Skeletal muscle tissue (tissue), 4 donors: ENCODE measurements around the gene ZNF865. TPM values are rescaled to one million over a fixed set of nuclear protein-coding genes. Genes with fewer than 3 reads are reported as not detected.

Experiments used
- H3K27ac ChIP-seq: one replicate; pipeline ENCODE4 v1.7.0; 2013; ENCODE audit warnings: mild to moderate bottlenecking, low read depth, low read length, inconsistent platforms
- H3K27me3 ChIP-seq, 3 donors: one replicate each; pipeline ENCODE4 v1.7.0; 2013; ENCODE audit warnings: low read length in 3 of 3; ENCODE audit not compliant: control insufficient read depth in 3 of 3, insufficient read depth in 3 of 3
- H3K36me3 ChIP-seq, 3 donors: one replicate each; pipeline ENCODE4 v1.7.0; 2013; ENCODE audit warnings: low read length in 3 of 3; ENCODE audit not compliant: control insufficient read depth in 3 of 3, insufficient read depth in 3 of 3
- H3K4me1 ChIP-seq, 3 donors: one replicate each; pipeline ENCODE4 v1.7.0; 2013; ENCODE audit warnings: low read length in 3 of 3, mild to moderate bottlenecking in 3 of 3; ENCODE audit not compliant: control insufficient read depth in 3 of 3, insufficient read depth in 3 of 3
- H3K4me3 ChIP-seq, 3 donors: one replicate each; pipeline ENCODE4 v1.7.0; 2013; ENCODE audit warnings: low read length in 3 of 3
- H3K9ac ChIP-seq, 3 donors: one replicate each; pipeline ENCODE4 v1.7.0; 2013; ENCODE audit warnings: low read length in 3 of 3, mild to moderate bottlenecking in 3 of 3, moderate library complexity in 2 of 3, low read depth in 1 of 3
- H3K9me3 ChIP-seq, 3 donors: one replicate each; pipeline ENCODE4 v1.7.0; 2013; ENCODE audit warnings: low read length in 3 of 3; ENCODE audit not compliant: control insufficient read depth in 3 of 3
- total RNA-seq: library from RNA; depleted of rRNA; stranded (reverse); fragments of >200 nt; gene quantifications from one replicate; pipeline ENCODE4 v1.2.3, GENCODE V29; 2014
- donor health status: Osteomylitis.

Gene ZNF865
- total RNA-seq, 1 donor from 2014 or later, result 1.0 TPM

DNA sequence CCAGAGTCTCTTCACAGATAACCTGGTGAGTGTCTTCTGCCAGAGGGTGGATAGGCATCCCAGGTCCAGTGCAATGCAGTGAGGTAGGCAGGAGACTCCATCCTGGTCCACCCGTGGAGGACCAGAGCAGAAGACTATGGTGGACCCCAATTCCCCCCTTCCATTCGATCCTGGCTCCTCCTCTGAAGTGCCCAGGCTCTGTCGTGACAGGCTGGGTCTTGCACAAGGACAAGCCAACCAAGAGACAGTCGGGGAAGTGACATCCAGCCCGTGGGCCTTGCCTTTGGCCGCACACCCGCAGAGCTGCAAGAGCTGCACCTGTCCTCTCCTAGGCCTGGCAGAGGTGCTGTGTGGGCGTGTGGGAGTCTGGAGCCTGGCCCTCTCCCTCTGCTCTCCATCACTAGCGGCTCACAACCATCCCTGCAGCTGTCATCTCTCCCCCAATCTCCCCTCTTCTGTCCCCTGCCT is 15.8 kb downstream of the ZNF865 start:
- Histone ChIP-seq H3K4me1 (peaks cover 37 to 53% (median 48%) of the 10 kb centered on the region in 3 donors), H3K27ac (peak overlapping the region; percentile 6), H3K36me3 (peaks cover 16 to 22% (median 18%) of the 10 kb centered on the region in 3 donors), H3K9me3 (no peaks in the 10 kb centered on the region), H3K4me3 (no peak overlapping the region), H3K27me3 (no peaks in the 10 kb centered on the region), H3K9ac (peak overlapping the region in 1 of 3 donors; percentile 33)

DNA sequence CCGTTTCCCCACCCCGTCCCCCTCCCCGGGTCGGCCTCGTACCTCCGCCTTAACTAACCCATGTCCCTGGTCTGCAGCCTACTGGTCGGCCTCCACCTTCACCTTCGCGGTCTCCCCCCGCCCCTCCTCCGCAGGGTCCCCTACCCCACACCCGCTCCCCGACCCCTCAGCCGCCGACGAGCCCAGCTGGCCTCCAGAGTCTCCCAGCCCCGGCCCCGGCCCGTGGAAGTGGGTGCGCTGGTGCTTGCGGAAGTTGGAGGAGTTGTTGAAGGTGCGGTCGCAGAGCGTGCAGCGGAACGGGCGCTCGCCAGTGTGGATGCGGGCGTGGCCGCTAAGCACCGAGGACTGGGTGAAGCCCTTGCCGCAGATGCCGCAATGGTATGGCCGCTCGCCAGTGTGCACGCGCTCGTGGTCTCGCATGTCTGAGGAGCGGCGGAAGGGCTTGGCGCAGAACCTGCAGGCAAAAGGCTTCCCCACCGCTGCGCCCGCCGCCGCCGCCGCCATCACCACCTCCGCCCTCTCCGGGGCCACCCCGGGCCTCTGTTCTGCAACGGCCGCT is 16.3 kb downstream of the ZNF865 start:
- Histone ChIP-seq H3K27ac (peak overlapping the region; percentile 90), H3K36me3 (peaks cover 11 to 17% (median 13%) of the 10 kb centered on the region in 3 donors), H3K9me3 (no peaks in the 10 kb centered on the region), H3K4me1 (peaks cover 37 to 53% (median 48%) of the 10 kb centered on the region in 3 donors), H3K9ac (no peak overlapping the region), H3K27me3 (no peaks in the 10 kb centered on the region), H3K4me3 (no peak overlapping the region)

DNA sequence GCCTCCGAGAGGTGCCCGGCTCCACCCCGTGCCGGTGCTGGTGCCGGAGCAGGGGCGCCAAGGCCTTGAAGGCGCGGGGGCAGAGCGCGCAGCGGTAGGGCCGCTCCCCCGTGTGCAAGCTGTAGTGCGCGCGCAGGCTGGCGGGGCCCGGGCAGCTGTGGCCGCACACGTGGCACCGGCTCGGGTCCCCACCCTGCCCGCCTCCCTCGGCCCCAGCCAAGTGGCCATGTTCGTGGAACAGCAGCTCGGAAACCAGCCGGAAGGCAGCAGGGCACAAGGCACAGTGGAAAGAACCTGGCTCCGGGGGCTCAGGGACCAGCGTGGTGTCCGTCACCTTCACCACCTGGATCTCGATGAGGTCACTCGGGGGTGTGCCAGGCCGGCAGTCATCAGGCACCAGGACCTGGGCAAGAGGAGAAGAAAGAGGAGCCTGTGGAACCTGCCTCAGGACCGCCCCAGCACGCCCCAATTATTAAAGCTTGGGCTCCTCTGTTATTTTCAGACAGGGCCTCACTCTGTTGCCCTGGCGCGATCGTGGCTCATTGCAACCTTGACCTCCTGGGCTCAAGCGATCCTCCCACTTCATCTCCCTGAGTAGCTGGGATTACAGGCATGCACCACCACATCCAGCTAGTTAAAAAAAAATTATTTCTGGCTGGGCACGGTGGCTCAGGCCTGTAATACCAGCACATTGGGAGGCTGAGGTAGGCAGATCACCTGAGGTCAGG is 17.0 kb downstream of the ZNF865 start:
- H3K27me3 ChIP-seq, result no peaks in the 10 kb centered on the region
- H3K36me3 ChIP-seq, result peaks cover 8 to 12% (median 9%) of the 10 kb centered on the region in 3 donors
- H3K9me3 ChIP-seq, result no peaks in the 10 kb centered on the region
- H3K9ac ChIP-seq, result peak overlapping the region in 1 of 3 donors; percentile 54
- peak overlapping the region in 2 of 3 donors; percentile 22 to 23 for H3K4me3 ChIP-seq
- peaks cover 37 to 53% (median 48%) of the 10 kb centered on the region in 3 donors for H3K4me1 ChIP-seq
- H3K27ac ChIP-seq, result peak overlapping the region; percentile 90

DNA sequence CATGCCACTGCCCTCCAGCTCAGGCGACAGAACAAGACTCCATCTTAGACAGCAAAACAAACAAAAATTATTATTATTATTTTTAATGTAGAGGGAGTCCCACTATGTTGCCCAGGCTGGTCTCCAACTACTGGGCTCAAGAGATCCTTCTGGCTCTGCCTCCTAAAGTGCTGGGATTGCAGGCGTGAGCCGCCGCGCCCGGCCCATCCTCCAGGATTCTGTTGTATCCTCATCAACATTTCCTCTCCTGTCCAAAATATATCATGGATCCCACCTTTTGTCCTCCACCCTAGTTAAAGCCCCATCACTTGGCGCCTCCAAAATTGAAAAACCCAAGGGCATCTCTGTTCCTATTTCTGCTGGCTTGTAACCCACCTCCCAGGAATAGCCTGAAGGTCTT is 17.7 kb downstream of the ZNF865 start:
- Histone ChIP-seq H3K9me3 (no peaks in the 10 kb centered on the region), H3K4me1 (peaks cover 37 to 53% (median 48%) of the 10 kb centered on the region in 3 donors), H3K27me3 (no peaks in the 10 kb centered on the region), H3K4me3 (peak overlapping the region; percentile 1 to 72 (median 23)), H3K9ac (peak overlapping the region; percentile 43 to 69 (median 68)), H3K27ac (peak overlapping the region; percentile 90), H3K36me3 (peaks cover 4 to 8% (median 6%) of the 10 kb centered on the region in 3 donors)

DNA sequence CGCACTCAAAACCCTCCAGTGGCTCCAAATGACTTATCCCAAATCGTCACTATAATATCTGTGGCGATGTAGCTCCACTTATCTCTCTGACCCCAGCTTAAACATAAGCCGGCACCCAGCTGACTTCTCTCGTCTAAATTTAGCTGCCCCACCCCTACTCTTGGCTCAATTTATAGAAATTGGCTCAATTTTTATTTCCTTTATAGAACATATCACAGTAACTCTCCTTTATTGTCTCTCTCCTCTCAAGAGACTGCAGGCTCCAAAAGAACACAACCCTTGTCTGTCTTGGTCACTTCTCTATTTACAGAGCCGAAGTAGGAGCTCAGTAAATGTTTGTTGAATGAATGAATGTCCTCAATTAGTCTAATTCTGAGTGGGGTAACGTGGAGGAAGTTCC is 18.1 kb downstream of the ZNF865 start:
- H3K27me3 ChIP-seq, result no peaks in the 10 kb centered on the region
- H3K4me1 ChIP-seq, result peaks cover 36 to 51% (median 47%) of the 10 kb centered on the region in 3 donors
- H3K36me3 ChIP-seq, result peaks cover 4 to 8% (median 6%) of the 10 kb centered on the region in 3 donors
- peak overlapping the region; percentile 1 to 72 (median 23) for H3K4me3 ChIP-seq
- no peaks in the 10 kb centered on the region for H3K9me3 ChIP-seq
- H3K27ac ChIP-seq, result peak overlapping the region; percentile 90
- H3K9ac ChIP-seq, result peak overlapping the region; percentile 68 to 87 (median 69)

DNA sequence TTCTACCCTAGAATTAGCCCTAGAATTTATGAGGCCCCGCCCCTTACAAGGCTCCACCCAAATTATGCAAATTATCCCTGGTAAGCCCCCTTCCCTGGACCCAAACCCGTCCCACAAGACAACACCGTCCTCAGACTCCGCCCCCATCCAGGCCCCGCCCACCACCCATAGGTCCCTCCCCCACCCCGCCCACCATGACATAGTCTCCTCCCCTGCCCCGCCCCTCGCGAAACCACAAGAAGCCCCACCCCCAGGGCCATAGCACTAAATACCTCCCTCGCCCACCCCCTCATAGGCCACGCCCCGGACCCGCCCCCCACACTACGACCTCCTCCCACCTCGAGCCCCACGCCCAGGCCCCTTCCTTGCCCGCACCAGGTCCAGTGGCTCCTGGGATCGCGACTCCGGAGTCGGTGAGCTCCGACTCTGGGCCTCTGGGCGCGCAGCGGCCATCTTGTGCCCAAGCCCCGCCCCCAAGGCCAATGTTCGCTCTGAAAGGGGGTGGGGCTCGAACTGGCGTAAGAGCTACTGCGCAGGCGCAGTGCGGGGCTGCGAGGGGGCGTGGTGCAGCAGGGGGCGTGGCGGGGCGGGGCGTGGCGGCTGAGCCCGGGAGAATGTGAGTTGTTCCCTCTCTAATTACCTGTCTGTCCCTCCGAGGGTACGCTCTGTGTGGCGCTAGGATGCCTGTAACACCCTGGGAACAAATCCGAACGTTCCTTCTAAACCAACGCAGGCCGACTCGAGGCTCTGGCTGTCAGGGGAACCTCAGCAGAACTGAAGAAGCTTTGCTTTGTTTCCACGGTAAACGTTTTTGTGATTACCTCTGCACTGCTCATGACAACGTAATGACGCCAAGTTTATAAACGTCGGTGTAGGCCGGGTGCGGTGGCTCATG is 18.9 kb downstream of the ZNF865 start, which contains the start of gene ZNF784:
Gene ZNF784 (minus strand): TSS at position 458 of the 895 bp plus-strand sequence. CDS start 5 bp downstream, at position 453.
- Histone ChIP-seq H3K36me3 (peaks cover 4 to 8% (median 6%) of the 10 kb centered on the region in 3 donors), H3K4me1 (peaks cover 33 to 45% (median 43%) of the 10 kb centered on the region in 3 donors), H3K9ac (peak within 1 kb of the TSS; percentile 76 to 87 (median 85)), H3K27ac (peak within 1 kb of the TSS; percentile 90), H3K4me3 (peak within 1 kb of the TSS; percentile 75 to 85 (median 77)), H3K27me3 (no peaks in the 10 kb centered on the region), H3K9me3 (no peaks in the 10 kb centered on the region)

DNA sequence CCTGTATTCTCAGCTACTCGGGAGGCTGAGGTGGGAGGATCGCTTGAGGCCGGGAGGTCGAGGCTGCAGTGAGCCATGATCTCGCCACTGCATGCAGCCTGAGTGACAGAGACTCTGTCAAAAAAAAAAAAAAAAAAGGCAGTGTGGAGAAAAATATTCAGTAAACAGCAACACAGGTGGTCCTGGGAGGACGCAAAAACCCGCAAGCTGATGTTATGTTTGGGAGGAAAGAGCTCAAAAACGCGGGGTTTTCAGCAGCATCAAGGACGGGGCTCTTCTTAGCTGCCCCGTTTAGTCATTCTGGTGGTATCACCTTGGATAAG is 19.5 kb downstream of the ZNF865 start:
- H3K9ac ChIP-seq, result peak overlapping the region in 2 of 3 donors; percentile 62 to 76
- peaks cover 4 to 8% (median 6%) of the 10 kb centered on the region in 3 donors for H3K36me3 ChIP-seq
- H3K27ac ChIP-seq, result peak overlapping the region; percentile 90
- peaks cover 27 to 39% (median 39%) of the 10 kb centered on the region in 3 donors for H3K4me1 ChIP-seq
- H3K4me3 ChIP-seq, result peak overlapping the region; percentile 75 to 85 (median 77)
- no peaks in the 10 kb centered on the region for H3K9me3 ChIP-seq
- H3K27me3 ChIP-seq, result no peaks in the 10 kb centered on the region

DNA sequence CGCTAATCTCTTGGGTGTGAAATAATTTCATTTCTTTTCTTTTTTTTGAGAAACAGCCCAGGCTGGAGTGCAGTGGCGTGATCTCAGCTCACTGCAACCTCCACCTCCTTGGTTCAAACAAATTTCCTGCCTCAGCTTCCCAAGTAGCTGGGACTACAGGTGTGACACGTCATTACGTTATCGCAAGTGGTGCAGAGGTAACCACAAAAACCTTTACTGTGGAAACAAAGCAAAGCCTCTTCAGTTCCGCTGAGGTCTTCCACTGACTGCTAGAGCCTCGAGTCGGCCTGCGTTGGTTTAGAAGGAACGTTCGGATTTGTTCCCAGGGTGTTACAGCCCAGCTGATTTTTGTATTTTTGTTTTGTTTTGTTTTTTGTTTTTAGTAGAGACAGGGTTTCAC is 20.9 kb downstream of the ZNF865 start:
- no peak overlapping the region for H3K4me3 ChIP-seq
- peaks cover 15 to 25% (median 25%) of the 10 kb centered on the region in 3 donors for H3K4me1 ChIP-seq
- H3K9ac ChIP-seq, result no peak overlapping the region
- no peak overlapping the region for H3K27ac ChIP-seq
- H3K27me3 ChIP-seq, result no peaks in the 10 kb centered on the region
- no peaks in the 10 kb centered on the region for H3K9me3 ChIP-seq
- H3K36me3 ChIP-seq, result peaks cover 0 to 3% (median 0%) of the 10 kb centered on the region in 3 donors

DNA sequence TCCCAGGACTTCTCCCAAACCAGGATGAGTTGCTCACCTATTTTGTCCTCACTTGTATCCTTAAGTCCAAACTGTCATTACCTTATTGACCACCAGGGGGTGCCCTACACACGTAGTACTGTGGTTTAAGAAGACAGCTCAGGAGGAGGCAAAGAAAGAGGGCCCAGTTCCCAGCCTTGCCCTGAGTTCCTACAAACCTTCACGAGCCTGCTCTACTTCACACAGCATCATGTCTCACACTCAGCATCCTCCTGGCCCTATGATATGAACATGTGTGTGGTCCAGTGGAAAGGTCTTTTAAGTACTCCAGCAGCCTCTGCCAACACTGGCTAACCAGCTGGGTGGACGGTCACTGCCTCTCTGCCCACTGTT is 27.0 kb downstream of the ZNF865 start:
- no peaks in the 10 kb centered on the region for H3K27me3 ChIP-seq
- peak overlapping the region; percentile 36 for H3K27ac ChIP-seq
- H3K4me1 ChIP-seq, result peaks cover 27 to 34% (median 33%) of the 10 kb centered on the region in 3 donors
- H3K36me3 ChIP-seq, result peaks cover 0 to 2% (median 0%) of the 10 kb centered on the region in 3 donors
- no peaks in the 10 kb centered on the region for H3K9me3 ChIP-seq
- H3K9ac ChIP-seq, result peak overlapping the region in 1 of 3 donors; percentile 54
- no peak overlapping the region for H3K4me3 ChIP-seq
